ENCODE measurements around the gene FRAT1.
A peak's percentile ranks its signal among the peaks of the same experiment; 100 is the strongest.
"Not testable (repeated sequence)": the region's sequence is repeated elsewhere in the genome, so short reads cannot be mapped to it uniquely, and the experiment has no call there.

FRAT1 gene

GRCh38 chr10:97318772-97319651 lies at the start of gene FRAT1:
FRAT1 (plus strand) TSS chr10:97319271; CDS start chr10:97319454, 183 bp downstream.
- DNase-seq: peak; percentile 42 to 84

GRCh38 chr10:97270523-97271154 lies 48.4 kb upstream of the FRAT1 start:
- no peak for DNase-seq

GRCh38 chr10:97273700-97274099 lies 45.4 kb upstream of the FRAT1 start:
- no peak for DNase-seq

- DNase-seq: no peak
Observed at GRCh38 chr10:97274828-97275227, 44.2 kb upstream of the FRAT1 start.

GRCh38 chr10:97277551-97277950 lies 41.5 kb upstream of the FRAT1 start:
- DNase-seq: no peak

GRCh38 chr10:97278491-97278989 lies 40.5 kb upstream of the FRAT1 start:
- peak in 1 of 2 experiments; percentile 59 for DNase-seq

- no peak for DNase-seq
Observed at GRCh38 chr10:97279121-97279815, 39.8 kb upstream of the FRAT1 start.

- no peak for DNase-seq
Observed at GRCh38 chr10:97280783-97281182, 38.3 kb upstream of the FRAT1 start.

- DNase-seq: not testable (repeated sequence)
Observed at GRCh38 chr10:97290076-97290475, 29.0 kb upstream of the FRAT1 start.

- not testable (repeated sequence) for DNase-seq
Observed at GRCh38 chr10:97290576-97291356, 28.3 kb upstream of the FRAT1 start.

- DNase-seq: no peak
Observed at GRCh38 chr10:97291357-97292096, 27.5 kb upstream of the FRAT1 start.

- peak; percentile 93 to 98 for DNase-seq
Observed at GRCh38 chr10:97292097-97292861, 26.8 kb upstream of the FRAT1 start, which contains the start of gene ARHGAP19. ARHGAP19 (minus strand) TSS chr10:97292637; CDS start chr10:97292627, 10 bp downstream.

- no peak for DNase-seq
Observed at GRCh38 chr10:97292862-97293198, 26.2 kb upstream of the FRAT1 start.

- no peak for DNase-seq
Observed at GRCh38 chr10:97297556-97298222, 21.4 kb upstream of the FRAT1 start.

- DNase-seq: no peak
Observed at GRCh38 chr10:97298223-97298571, 20.9 kb upstream of the FRAT1 start.

- no peak for DNase-seq
Observed at GRCh38 chr10:97300980-97301379, 18.1 kb upstream of the FRAT1 start.

GRCh38 chr10:97302088-97302791 lies 16.8 kb upstream of the FRAT1 start:
- DNase-seq: no peak

- DNase-seq: no peak
Observed at GRCh38 chr10:97307441-97307840, 11.6 kb upstream of the FRAT1 start.

- DNase-seq: no peak
Observed at GRCh38 chr10:97307866-97308780, 10.9 kb upstream of the FRAT1 start.
